Activated B cell treated with CpG ODN at 0.5 μM for 24 hours (primary cell): ENCODE measurements around the gene FLNB. TPM values are rescaled to one million over a fixed set of nuclear protein-coding genes. Genes with fewer than 3 reads are reported as not detected.

ENCODE experiments used
- ATAC-seq: fragments of 200-7000 bp; cut with Tn5 transposase; one replicate; pipeline ENCODE4 v1.10.0; 2021; ENCODE audit warnings: low read depth, mild to moderate bottlenecking, moderate library complexity
- CTCF ChIA-PET: fragments of 350-600 bp; sonication (Branson Sonifier 250); formaldehyde crosslinking; loops from one replicate; lab custom pipeline; 2021; ENCODE audit warnings: antibody characterized with exemption; lab: Charles Lee
- POLR2A ChIA-PET: fragments of 350-600 bp; sonication (Branson Sonifier 250); formaldehyde crosslinking; loops from one replicate; lab custom pipeline; 2021; ENCODE audit warnings: antibody characterized with exemption; lab: Charles Lee
- DNase-seq: peaks from one replicate; pipeline ENCODE4 v3.0.0; 2022
- H3K27ac Mint-ChIP-seq: one replicate; pipeline ENCODE4 v1.8.0; 2020; ENCODE audit warnings: mixed read lengths
- H3K27me3 Mint-ChIP-seq: one replicate; pipeline ENCODE4 v1.8.0; 2021; ENCODE audit warnings: mixed read lengths
- H3K36me3 Mint-ChIP-seq: one replicate; pipeline ENCODE4 v1.8.0; 2021; ENCODE audit warnings: low read depth, mixed read lengths
- H3K4me1 Mint-ChIP-seq: one replicate; pipeline ENCODE4 v1.8.0; 2021; ENCODE audit warnings: mixed read lengths
- H3K4me3 Mint-ChIP-seq: one replicate; pipeline ENCODE4 v1.8.0; 2020; ENCODE audit warnings: mild to moderate bottlenecking, mixed read lengths
- H3K9me3 Mint-ChIP-seq: one replicate; pipeline ENCODE4 v1.8.0; 2020; ENCODE audit warnings: mixed read lengths
- CTCF ChIP-seq: fragments of 200-600 bp; IDR thresholded peaks from one replicate; pipeline ENCODE4 v1.8.0; 2022; ENCODE audit warnings: antibody characterized with exemption, mild to moderate bottlenecking
- intact Hi-C: fragments of 100-400 bp; cut with micrococcal nuclease; formaldehyde crosslinking; loops from one replicate; pipeline ENCODE4 v1.15.1; 2024
- total RNA-seq: library from RNA; stranded (reverse); gene quantifications from 2 replicates; pipeline ENCODE4 v1.2.3, GENCODE V29; 2022

The FLNB gene
- total RNA-seq, 1 donor from 2014 or later: 16.7 TPM

GRCh38 chr3:58117561-58118181 is 109.4 kb downstream of the FLNB start:
- TF ChIP-seq CTCF: no peak
- H3K9me3 Mint-ChIP-seq: no peaks in the 10 kb centered on the region
- DNase-seq (no peak), ATAC-seq (no peak)
- H3K4me3 Mint-ChIP-seq: no peak overlapping the region
- ChIA-PET POLR2A (interaction anchor here (0.6 kb wide), 1 partner anchor 82 kb away, joined by 5 read pairs; no protein-coding TSS in a partner anchor), CTCF (no interaction called here)
- H3K27me3 Mint-ChIP-seq: no peaks in the 10 kb centered on the region
- H3K4me1 Mint-ChIP-seq: peaks cover 61% of the 10 kb centered on the region
- intact Hi-C loops: loop anchor here (10.0 kb wide), 2 partner anchors 83 to 563 kb away; partner anchors contain the start of gene PDE12
- peaks cover 24% of the 10 kb centered on the region for H3K36me3 Mint-ChIP-seq
- peak overlapping the region; percentile 92 for H3K27ac Mint-ChIP-seq

DNA sequence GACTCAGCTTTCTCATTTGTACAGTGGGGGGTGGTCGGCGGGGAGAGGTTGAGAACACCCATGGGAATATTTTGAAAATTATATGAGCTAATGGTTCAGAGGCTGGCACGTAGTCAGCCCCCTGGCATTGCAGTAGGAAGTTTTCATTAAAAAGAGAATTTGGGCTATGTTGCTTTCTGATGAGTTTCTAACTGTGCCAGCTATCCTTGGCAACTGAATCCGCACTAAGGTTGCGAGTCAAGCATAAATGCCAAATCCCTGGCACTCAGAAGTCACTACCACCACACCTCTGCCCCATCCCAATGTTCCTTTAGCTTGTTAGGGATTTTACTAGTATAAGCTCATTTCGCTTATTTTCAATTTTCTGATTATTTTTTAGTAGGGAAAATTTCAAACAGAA is 111.0 kb downstream of the FLNB start:
- Mint-ChIP-seq H3K9me3 (no peaks in the 10 kb centered on the region), H3K36me3 (peaks cover 31% of the 10 kb centered on the region), H3K4me3 (no peak overlapping the region), H3K27me3 (no peaks in the 10 kb centered on the region), H3K27ac (no peak overlapping the region), H3K4me1 (peaks cover 61% of the 10 kb centered on the region)
- DNase-seq (no peak), ATAC-seq (no peak)
- ChIA-PET CTCF (interaction anchor here (1.0 to 1.3 kb wide), 4 partner anchors 8 to 111 kb away, joined by 3 read pairs; partner anchors contain the start of gene FLNB), POLR2A (no interaction called here)
- TF ChIP-seq CTCF: no peak
- intact Hi-C loops: loop anchor here (10.0 kb wide), 2 partner anchors 84 to 564 kb away; partner anchors contain the start of gene PDE12

- intact Hi-C loops: no loop called here
- peaks cover 50% of the 10 kb centered on the region for H3K4me1 Mint-ChIP-seq
- H3K36me3 Mint-ChIP-seq: peaks cover 33% of the 10 kb centered on the region
- no peaks in the 10 kb centered on the region for H3K9me3 Mint-ChIP-seq
- H3K27me3 Mint-ChIP-seq: no peaks in the 10 kb centered on the region
- CTCF ChIA-PET: no interaction called here
- TF ChIP-seq CTCF: no peak
- DNase-seq (no peak), ATAC-seq (no peak)
- no peak overlapping the region for H3K27ac Mint-ChIP-seq
- POLR2A ChIA-PET: no interaction called here
- peak overlapping the region; percentile 32 for H3K4me3 Mint-ChIP-seq
These were observed 112.0 kb downstream of the FLNB start for GRCh38 chr3:58120075-58120812.

GRCh38 chr3:58121183-58121582 is 113.0 kb downstream of the FLNB start:
- H3K27me3 Mint-ChIP-seq: no peaks in the 10 kb centered on the region
- no peak for TF ChIP-seq CTCF
- DNase-seq: no peak
- no peak for ATAC-seq
- H3K4me3 Mint-ChIP-seq: no peak overlapping the region
- peaks cover 41% of the 10 kb centered on the region for H3K4me1 Mint-ChIP-seq
- CTCF ChIA-PET: no interaction called here
- H3K36me3 Mint-ChIP-seq: peaks cover 43% of the 10 kb centered on the region
- H3K9me3 Mint-ChIP-seq: no peaks in the 10 kb centered on the region
- intact Hi-C loops: no loop called here
- no peak overlapping the region for H3K27ac Mint-ChIP-seq
- POLR2A ChIA-PET: no interaction called here
